ENCODE results near the gene ZNF536.

ZNF536 gene

DNA sequence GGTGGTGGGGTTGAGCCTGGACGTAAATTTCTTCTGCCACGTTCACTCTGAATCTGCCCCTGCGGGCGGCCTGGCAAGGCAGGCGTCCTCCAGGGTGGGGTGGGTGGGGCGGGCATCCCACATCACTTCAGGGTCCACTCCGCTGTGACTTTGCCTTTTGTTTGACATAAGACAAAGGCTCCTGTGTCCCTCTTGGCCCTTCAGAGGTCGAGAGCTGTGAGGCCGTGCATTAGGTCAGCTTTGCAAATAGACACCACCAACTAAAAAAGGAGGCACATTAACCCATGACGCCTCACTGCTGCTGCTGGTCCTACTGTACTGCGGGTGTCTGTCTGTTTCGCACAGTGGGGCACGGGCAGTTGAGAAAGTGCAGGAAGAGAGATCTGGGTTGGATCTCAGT is 10.5 kb upstream of the ZNF536 start:
- in situ Hi-C loops (cut with MboI; ENCODE audit: low sequenced_read_pairs): no loop called here

DNA sequence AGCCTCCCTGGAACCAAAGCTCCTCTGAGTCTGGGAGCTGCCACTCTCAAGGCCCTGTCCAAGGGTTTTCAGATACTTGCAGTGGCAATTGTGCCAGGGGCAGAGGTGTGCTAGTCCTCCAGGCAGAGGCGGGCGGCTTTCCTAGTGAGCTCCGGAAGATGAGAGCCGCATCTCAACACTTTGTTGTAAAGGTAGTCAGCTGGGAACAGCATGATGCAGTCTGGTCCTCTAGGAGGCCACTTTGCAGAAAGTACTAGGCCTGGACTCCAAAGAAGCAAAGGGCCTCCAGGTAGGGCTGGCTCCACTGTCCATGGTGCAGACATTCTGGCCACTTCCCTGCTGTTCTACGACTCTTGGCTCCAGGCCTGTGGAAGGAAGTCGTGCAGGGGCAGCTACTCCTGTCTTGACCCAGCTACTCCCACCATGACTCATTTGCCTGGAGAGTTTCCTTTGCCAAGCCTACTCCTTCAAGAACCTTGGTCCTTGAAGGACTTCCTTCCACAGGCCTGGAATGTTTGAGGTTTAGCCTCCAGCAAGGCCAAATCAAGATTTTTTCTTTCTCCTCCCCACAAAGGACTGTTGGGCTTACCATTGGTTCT is 9.9 kb upstream of the ZNF536 start:
- in situ Hi-C loops (cut with MboI; ENCODE audit: low sequenced_read_pairs): no loop called here

DNA sequence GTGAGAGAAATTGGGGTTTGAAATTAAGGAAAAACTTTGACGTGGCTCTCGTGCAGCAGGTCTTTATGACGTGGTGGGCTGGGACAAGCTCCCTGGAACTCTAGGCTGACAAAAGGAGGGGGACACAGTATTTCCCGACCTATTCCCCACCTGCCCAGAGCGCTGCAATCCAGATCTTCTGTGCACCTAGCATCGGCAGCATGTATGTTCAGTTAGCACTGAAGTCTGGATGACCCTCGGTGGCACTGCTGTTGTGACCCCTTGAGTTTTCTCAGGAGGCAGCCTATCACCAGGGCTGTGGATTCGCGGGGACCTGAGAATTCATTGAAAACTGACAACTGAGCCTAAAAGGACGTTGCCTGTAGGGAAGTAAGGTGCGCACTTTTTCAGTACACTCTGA is 9.1 kb upstream of the ZNF536 start:
- in situ Hi-C loops (cut with MboI; ENCODE audit: low sequenced_read_pairs): no loop called here

DNA sequence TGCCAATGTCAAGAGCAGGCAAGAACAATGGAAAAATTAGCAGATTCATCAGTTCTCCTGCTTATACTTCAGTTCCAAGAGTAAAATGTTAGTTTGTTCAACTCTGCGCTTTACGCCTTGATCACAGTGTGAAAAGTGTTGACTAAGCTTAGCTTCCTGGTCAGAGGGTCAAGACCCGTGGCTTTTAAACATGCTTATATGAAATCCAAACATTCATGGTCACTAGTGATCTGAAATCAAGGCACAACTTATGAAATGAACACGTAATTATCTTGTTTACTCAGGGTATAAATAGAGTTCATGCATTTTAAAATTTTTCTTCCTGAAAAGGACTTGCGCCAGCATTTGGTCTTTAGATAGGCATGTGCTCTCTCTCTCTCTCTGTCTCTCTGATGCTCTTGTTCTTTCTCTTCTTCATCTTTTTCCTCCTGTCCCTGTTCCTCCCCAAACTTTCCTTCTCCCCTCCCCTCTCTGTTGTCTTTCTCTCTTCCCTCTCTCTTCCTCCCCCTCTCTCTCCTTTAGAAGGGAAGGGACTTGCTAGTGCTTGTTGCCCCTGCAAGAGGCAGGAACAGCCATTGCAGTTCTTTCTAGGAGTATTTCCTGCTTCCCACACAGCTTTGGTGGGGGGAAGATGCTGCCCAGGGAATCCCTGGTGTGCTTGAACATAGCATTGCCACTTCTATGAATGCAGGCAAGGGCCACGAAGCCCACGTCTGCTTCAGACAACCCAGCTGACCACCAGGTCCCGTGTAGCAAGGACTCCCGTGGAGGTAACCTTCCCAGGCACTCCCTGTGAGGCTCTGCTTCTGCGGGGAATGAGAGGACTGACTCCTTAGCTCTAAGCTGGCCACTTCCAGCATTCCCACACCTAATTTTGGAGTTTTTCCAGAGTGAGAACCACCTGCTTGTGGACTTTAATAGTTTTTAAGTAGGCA is 7.1 kb upstream of the ZNF536 start:
- in situ Hi-C loops (cut with MboI; ENCODE audit: low sequenced_read_pairs): no loop called here

DNA sequence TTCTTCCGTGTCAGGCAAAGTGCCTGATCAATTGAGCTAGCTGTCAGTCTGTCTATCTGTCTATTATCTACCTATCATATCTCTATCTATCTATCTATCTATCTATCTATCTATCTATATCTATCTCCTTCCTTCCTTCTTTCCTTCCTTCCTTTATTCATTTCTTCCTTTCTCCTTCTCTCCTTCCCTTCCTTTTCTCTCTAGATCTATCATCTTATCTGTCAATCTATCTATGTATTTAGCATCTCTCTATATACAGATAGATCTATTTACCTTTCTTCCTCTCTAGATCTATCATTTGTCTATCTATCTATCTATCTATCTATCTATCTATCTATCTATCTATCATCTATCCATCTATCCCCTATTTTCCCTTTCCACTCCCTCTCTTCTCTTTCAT is 5.9 kb upstream of the ZNF536 start:
- in situ Hi-C loops (cut with MboI; ENCODE audit: low sequenced_read_pairs): no loop called here

DNA sequence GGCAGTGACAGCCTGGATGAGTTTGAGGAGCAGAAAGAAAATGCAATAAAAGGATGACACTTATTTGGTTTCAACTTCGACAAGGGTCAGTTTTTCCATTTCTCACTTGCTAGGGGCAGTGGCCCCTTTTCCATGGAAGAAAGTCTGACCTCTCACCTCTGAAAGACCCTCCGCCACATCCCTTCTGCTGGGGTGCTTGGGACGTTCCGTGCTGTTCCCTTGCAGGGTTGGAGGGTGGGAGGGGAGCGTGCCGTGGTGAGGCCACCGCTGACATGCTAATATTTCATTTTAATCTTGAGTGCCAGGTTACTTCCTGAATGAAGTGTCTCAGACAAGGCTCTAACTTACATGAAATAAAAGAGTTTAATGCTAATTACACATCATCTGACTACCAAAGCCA is 5.2 kb upstream of the ZNF536 start:
- in situ Hi-C loops (cut with MboI; ENCODE audit: low sequenced_read_pairs): no loop called here

DNA sequence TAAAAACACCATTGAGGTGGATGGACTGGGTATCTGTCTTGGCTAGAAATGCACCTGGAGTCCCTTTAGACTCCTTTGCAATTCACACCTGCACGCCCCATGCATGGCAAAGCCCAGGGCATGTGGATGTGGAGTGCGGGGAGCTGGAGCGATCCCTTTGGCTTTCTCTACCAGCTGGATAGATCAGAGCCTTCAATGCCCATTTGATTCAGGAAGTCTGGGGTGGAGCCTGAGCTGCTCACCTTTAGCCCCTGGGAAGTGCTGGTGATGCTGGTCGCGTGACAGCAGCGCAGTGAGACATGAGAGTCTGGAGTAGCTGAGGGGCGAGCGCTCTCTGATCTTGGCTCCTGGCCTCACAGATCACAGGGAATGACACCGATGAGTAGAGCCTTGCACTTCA is 4.8 kb upstream of the ZNF536 start:
- in situ Hi-C loops (cut with MboI; ENCODE audit: low sequenced_read_pairs): no loop called here

DNA sequence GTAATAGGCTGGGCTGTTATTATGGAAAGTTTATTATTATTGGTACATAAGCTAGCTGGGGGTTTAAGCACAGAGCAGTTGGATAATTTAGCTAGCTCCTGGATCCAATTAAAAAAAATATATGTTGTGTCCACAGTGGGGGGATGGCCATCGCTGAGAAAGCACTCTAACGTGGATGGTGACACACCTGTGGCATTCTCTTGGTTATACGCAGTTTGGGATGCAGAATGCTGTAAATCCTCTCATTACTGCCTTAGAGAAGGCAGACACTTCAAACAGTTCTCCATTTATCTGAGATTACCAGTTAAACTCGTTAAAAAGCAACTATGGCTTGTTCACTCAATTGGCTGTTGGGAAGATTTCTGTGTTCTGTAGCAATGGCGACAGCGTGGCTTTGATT is 2.4 kb upstream of the ZNF536 start:
- in situ Hi-C loops (cut with MboI; ENCODE audit: low sequenced_read_pairs): no loop called here

DNA sequence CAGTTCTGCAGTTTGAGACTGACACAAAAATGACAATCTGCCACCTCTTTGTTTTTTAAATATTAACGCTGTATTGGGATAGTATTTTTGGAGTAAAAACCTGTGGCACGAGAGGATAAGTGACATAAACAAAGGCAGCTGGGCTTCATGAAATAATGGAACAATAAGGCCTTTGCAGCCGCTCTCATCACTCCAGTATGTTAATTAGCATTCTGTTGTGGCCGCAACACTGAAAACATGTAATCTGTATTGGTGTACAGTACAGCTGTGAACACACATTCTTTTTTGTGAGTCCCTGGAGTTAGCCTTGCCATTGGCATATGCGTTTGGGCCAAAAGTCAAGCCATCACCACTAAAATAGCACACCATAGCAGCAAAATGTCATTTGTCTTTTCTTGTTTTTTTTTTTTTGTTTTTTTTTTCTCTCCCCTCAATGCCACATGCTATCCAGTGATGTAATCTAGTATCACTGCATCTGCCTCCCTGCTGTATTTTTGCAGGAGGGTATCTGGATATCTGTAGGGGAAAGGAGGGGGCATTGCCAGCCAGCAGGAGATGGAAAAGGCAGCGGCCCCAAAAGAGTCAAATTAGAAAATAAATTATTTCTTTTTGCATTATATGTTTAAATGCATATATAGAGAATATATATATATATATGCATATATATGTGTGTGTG is 885 bp upstream of the ZNF536 start:
- in situ Hi-C loops (cut with MboI; ENCODE audit: low sequenced_read_pairs): no loop called here

DNA sequence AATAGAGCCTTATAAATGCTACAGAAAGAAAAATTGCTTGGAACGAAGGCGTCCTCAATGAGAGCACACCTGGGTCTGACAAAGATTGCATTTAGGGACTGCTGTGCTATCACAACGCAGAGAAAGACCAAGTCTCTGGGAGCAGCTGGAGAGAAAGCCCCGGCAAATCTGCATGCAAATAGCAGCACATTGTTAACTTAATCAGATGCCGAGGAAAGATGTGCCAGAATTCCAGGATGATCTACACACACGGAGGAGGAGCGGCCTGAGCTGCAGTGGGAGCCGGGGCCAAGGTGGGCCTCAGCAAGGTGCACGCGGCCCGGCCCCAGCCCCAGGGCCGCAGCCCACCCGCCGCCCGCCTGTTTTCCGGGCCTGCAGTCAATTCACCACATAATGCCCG is 1.4 kb downstream of the ZNF536 start:
- in situ Hi-C loops (cut with MboI; ENCODE audit: low sequenced_read_pairs): no loop called here

DNA sequence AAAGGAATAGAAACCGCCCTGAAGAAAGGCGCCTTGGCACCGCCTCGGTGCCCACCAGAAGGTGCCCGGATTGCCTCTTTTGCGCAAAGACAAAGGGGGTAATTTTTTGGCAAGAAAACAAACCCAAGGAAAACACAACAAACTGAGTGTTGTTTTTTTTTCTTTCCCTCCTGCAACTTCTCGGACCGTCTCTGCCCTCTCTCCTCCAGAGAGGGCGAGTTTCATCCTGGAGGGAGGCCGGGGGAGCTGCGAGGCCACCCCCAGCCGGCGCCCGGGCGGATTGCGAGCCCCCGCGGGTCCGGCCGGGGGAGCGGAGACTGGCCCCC is 2.3 kb downstream of the ZNF536 start:
- in situ Hi-C loops (cut with MboI; ENCODE audit: low sequenced_read_pairs): no loop called here

DNA sequence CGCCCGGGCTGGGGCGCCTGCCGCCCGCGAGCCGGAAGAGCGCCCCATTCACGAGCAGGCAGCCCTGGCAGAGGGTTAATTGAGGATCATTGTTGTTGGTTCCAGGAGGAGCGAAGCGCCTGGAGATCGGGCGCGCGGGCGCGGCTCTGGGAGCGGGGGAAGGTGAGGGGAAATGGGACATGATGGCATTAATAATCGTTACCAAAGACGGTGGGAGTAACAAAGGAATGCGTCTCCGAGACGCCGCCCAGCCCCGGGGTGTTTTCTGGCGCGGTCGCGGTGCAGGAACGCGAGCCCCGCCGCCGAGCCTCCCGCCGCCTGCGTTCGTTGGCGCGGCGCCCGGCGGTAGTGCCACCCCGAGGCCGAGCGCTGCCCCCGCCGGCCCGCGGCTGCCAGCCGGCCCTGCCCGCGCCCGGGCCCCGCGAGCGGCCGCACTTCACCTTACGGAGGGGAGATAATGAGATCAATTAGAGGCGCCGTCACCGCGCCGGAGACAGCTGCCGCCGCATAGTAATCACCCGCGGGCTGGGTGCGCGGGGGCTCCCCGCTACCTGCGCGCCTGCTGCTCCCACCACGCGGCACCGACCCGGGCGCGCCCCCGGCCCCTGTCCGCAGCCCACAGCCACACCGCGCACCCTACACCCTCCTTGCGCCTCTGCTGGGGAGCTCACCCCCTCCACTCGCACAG is 2.8 kb downstream of the ZNF536 start:
- in situ Hi-C loops (cut with MboI; ENCODE audit: low sequenced_read_pairs): no loop called here

DNA sequence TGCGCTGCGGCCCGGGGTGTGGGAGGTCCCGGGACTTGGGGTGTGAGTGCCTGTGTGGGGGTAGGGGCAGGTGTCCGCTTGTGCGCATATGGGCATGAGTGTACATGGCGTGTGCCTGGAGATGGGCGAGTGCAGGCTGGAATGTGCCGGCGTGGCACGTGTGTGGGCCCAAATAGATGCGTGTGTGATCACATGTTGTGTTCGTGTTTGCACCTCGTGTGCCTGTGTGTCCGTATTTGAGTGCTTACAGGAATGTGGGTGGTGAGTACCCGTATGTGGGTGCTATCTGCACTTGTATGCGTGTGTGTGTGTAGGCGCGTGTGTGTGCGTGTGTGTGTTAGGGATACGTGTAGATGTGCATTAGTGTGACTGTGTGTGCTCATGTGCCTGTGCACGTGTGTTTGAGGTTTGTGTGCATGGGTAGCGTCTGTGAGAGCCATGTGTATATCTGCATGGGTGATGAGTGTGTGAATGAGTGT is 3.4 kb downstream of the ZNF536 start:
- in situ Hi-C loops (cut with MboI; ENCODE audit: low sequenced_read_pairs): no loop called here

DNA sequence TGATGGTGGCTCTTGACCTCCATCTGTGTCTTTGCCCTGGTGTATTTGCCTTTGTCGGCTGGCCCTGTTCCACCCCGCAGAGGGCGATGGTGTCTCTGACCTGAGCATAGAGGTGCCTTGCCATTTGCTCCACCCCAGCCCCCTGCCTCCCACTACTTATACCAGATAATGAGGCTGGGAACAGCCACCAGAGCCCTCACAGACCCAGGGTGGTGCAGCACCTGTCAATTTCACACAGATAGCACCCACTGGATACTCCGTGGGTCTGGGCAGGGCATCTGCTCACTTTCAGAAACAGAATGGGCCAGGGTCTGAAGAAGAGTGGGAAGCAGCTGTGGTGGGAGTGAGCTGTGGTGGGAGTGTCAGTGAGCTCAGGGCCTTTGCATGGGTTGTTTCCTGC is 4.1 kb downstream of the ZNF536 start:
- in situ Hi-C loops (cut with MboI; ENCODE audit: low sequenced_read_pairs): no loop called here

DNA sequence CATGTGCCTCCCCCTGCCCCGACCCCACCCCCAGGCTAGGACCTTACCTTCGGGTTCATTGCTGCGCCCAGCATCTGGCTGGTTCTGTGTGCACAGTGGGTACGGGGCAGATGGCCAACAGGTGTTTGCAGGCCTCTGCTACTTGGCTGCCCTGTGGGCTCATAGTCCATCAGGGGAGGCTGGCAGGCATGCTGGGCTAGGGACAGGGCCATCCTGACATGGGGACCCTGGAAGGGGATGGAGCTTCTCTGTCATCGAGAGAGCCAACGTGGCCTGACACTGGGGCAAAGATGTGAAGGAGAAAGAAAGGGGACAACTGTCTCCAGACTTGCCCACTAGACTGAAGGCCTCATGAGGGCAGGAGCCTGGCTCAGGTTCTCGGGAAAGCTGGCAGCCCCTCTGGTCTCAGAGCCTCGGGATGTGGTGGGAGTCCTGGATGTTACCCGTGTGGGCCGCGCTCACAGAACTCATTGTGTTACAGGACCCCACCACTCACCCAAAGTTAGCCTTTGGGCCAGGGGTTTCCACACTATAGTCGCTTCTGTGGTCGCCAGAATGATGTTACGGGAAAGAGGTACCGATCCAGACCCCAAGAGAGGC is 4.7 kb downstream of the ZNF536 start:
- in situ Hi-C loops (cut with MboI; ENCODE audit: low sequenced_read_pairs): no loop called here

DNA sequence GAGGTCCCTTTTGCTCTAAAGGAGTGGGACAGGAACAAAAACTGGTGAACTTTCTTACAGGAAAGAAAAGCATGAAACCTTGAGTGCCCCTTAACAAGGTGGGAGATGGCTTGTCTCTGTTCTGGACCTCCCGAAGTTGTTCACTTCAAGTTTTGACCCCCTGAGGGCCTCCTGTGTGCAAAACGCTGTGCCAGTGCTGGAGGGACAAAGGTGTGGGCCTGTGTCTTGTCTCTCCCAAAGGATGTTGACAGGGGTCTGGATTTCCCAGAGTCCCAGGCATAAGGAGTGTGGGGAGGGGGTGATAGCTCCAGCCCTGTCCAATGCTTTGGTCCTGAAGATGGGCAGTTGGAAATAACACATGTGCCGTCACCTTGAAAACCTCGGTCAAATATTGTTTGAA is 6.5 kb downstream of the ZNF536 start:
- in situ Hi-C loops (cut with MboI; ENCODE audit: low sequenced_read_pairs): no loop called here

DNA sequence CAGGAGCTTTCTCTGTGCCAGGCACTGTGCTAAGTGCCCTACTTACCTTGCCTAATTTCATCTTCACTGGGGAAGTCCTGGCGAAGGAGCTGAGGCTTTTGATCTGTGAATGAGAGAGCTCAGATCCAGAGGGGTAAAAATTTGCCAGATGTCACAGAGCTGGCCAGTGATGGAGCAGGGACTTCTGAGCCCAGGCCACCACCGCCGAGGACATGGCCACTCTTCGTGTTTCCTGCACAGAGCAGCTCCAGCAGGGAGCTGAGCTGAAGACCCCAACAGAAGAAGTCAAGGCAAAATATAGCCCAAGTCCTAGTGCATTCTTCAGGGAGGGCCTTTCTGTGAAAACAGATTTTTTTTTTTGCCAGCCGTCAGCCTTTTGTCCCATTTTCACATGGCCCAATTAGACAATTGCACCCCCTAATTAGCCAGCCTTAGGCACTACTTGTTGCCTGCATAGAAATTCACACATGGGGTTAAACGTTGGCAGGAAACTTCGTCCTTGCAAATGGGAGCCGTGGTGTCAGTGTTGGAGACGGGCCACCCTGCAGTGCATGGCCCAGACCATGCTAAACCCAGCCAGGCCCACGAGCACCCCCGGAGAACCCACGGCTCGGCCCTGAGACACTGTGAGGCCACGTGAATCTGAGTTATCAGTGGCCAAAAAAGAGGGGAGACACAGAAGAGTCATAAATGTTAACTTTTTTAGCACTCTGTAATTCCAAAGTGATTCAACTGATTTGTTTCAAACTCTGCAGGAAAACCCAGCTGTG is 7.8 kb downstream of the ZNF536 start:
- in situ Hi-C loops (cut with MboI; ENCODE audit: low sequenced_read_pairs): no loop called here

DNA sequence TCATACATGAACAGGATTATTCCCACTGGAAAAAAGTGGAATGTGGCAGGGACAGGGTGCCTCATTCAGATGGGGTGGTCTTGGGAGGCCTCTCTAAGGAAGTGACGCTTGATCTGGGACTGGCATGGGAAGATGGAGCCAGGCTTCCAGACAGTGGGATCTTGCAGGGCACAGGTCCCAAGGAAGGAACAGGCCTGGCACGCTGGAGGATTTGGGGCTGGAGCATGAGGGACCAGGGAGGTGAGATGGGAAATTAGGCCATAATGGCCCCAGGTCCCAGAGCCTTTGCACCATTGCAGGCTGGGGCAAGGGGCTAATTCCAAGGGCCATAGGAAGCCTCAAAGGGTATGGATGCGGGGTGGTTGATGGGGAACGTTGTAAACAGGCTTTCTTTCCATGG is 9.2 kb downstream of the ZNF536 start:
- in situ Hi-C loops (cut with MboI; ENCODE audit: low sequenced_read_pairs): no loop called here

DNA sequence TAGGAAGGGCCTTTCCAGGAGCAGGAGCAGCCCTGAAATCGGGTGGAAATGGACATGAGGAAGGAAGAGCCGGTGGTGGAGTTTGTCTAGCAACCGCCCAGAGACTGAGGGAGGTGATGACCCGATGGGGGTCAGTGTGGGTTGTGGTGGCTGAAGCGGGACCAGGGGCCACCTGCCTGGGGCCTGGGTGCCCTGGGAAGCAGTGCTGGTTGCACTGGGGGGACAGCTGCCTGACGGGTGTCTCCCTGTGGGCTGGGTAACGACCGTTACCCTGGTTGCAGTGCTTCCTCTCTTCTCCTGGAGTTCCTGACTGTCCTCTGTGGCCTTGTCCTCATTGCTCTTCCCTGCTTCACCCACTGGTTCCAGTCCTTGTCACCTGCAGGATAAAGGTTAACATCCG is 13.0 kb downstream of the ZNF536 start:
- in situ Hi-C loops (cut with MboI; ENCODE audit: low sequenced_read_pairs): no loop called here

DNA sequence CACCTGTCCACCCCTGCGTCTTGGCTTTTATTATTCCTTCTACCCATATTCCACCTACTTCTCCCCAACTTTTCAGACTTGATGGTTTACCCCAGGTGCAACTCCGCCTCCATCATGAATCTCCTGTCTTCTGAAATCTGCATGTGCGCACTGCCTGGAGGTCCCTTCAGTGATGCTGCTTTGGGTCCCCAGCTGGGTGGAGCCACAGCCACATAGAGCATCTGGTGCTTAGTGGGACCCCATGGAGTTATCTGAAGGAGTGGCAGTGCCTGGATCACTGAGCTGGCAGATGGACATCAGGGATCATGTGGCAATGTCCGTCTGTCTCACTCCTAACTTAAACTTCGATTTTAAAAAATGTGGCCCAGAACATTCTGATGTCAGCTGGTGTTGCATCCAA is 13.5 kb downstream of the ZNF536 start:
- in situ Hi-C loops (cut with MboI; ENCODE audit: low sequenced_read_pairs): no loop called here

Measured in hTERT RPE-1 (cell line).